HL-60/S4 treated with phorbol 12-myristate 13-acetate at 8.2 ng/mL for 4 days and 3 days (cell line): ENCODE results near the gene CELF4.

Source experiments
- in situ Hi-C: fragments of 300-500 bp; cut with MboI; formaldehyde crosslinking; loops from 2 replicates; pipeline ENCODE4 v1.15.0; 2022; ENCODE audit warnings: low sequenced_read_pairs

The CELF4 gene

DNA sequence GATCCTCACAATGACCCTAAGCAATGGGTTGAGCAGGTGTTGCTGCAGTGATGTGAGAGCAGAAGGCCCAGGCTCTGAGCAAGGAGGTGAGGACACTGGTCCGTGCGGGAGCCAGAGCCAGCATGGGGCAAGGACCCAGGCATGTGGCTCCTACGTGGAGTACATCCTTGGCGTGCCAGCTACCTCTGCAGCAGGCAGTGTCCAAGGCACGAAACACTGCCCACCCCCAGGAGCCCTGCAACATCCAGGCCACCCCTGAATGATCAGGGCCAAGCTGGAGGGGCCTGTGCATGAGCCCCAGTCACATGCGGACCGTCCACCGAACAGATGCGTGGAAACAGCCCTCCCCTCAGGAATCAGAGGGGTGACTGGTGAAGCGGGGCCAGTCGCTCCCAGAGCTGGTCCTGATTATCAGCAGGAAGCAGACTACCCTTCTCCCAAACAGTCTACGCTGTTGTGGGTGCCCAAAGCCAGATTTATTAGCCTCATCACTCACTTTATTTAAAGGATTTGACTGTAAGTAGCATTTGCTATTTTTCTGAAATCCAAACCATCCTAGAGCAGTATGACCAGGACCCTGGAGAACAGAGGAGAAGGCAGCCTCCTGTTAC lies 16.8 kb downstream of the CELF4 start:
- in situ Hi-C loops: no loop called here

DNA sequence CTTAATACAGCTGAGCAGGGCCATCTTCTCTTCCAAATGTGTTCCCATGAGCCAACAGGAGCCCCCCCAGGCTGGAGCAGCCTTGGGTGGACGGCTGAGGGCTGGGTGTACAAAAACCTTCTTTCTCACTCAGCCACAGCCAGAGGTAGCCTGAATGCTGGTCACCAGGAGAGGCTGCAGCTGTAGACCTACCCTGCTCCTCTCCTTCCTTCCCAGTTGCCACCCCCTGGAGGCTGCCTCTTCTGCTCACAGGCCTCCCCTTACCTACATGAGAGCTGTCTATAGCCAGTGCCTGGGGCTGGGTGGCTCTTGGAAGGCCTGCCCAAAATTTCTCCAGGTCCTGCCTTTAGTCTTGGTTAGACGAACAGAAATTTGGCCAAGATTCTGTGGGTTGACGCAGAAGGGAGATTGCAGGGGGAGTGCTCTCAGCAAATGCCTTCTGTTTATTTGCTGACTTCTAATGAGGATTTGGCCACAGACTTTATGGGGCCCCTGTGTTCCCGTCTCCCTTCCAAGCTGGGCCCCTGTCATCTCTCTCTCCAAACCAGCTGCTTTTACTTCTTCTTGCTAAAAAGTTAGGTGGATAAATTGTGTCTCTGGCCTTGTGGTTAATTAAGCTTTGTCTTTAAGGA lies 18.3 kb downstream of the CELF4 start:
- in situ Hi-C loops: no loop called here

DNA sequence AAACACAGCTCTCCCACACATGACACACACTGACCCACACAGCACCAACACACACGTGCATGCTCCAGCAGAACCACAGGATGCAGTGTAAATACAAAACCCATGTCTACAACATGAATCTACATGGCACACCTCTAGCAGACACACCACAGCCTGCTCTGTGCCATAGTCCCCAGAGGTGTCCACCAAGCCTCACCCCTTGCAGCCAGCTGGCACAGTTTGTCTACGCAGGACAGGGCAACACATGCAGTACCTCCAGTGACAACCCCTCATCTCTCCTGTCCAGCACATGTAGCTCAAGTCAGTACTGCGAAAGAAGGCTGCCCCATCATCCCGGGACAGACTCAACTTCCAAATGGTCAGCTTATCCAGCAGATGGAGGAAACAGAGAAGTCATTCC lies 18.9 kb downstream of the CELF4 start:
- in situ Hi-C loops: no loop called here

DNA sequence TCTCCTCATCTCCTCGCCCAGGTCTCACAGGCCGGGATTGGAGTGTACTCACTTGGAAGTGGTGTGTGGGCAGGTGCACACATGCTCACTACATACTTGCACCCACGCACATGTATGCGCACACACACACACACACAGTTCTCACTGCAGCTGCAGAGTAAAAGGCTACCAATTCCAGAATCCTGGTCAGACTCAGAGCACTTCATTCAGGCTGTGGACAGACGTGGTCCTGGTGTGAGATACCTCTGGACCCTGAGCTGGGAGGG lies 19.4 kb downstream of the CELF4 start:
- in situ Hi-C loops: no loop called here

DNA sequence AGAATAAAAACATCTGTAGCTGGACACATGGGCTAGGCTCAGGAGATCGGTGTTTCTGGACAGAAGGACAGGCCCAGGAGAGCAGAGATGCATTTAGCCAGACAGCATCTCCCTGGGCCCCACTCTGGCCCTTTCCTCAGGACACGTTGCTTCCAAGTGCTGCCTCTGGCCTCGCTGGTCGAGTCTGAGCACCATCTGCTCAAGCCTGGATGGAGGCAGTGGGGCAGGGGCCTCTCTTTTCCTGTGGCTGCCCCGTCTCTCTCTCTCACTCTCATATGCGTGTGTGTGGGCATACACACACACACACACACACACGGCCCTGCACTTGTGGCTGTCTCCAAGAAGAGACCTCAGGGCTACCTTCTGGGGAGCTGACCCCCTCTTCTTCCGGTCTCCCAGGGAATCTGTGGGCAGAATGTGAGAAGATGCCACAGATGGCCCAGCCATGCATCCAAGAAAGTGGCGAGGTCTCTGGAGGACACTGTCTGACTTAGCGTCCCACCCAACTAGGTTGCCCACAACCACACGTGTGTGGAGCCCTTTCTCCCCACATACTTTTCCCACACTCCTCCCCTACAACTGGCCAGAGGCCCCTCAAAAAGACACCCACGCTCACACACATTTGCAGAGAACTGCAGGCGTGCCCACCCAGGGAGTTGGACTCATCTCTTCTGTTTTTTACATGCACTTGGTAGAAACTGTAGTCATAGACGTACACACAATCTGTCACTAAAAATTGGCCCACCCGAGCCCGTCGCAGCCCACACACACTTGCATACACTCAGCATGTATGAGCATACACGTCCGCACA lies 19.9 kb downstream of the CELF4 start:
- in situ Hi-C loops: no loop called here

DNA sequence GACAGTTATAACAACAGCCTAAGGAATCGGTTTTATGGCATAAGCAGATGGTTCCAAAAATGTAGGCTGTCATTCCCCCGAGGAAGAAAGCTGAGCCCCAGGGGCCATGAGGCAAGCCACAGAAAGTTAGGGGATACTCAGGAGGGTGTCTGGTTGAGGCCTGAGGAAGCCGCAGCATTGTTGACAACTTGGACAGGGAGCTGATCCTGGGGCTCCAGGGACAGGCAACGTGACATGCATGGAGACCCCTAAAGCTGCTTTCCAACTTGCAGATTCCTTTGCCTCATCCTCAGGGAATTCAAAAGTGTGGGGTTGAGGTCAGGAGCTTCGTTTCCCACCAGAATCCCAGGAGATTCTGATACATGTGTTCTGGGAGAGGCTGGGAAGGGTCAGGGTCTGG lies 20.9 kb downstream of the CELF4 start:
- in situ Hi-C loops: no loop called here

DNA sequence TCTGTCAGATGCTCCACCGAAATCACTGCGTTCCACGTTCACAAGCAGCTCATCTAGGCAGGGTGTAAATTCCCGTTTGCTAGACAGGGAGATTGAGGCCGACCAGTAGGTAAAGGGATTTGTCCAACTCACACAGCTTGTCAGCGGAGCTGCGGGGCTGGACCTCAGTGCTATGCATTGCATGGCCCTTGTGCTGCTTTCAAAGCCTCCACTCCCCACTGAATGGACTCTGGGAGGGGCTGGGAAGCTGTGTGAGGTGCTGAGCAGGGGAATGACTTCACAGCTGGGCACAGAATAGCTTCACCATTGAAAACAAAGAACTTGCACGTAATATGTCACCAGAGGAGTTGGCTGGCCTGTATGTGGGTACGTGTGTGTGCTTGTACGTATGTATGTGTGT lies 21.4 kb downstream of the CELF4 start:
- in situ Hi-C loops: no loop called here

DNA sequence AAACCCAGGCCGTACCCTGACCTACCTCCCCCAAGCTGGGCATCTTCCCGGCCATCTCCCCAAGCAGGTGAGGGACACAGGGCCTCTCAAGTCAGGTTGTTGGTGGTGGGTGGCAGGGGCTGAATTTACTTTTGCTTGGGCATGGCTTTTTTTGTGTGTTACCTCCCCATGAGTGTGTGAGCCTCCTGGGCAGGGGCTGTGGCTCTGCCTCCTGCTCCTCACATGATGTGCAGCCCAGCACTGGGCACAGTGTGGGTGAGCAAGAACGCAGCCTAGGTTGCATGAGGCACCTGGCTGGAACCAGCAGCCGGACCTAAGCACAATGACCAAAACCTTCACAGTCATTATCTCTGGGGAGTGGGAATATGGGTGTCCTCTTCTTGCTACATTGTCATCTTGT lies 22.3 kb downstream of the CELF4 start:
- in situ Hi-C loops: no loop called here

DNA sequence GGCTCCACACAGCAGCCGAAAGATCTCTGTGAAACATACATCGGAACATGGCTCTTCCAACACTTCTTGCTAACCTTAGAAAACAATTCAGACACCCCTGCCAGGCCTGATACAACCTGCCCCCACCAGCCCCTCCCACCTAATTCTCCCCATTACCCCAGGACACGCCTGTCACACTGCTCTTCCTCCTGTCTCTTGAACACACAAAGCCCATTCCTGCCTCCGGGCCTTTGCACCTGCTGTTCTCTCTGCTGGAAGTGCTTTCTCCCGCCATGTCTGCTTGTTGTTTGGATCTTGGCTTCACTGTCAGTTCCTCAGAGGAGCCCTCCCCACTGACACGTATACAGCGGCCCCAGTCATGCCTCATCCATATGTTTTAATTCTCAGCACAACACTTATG lies 24.1 kb downstream of the CELF4 start:
- in situ Hi-C loops: no loop called here

DNA sequence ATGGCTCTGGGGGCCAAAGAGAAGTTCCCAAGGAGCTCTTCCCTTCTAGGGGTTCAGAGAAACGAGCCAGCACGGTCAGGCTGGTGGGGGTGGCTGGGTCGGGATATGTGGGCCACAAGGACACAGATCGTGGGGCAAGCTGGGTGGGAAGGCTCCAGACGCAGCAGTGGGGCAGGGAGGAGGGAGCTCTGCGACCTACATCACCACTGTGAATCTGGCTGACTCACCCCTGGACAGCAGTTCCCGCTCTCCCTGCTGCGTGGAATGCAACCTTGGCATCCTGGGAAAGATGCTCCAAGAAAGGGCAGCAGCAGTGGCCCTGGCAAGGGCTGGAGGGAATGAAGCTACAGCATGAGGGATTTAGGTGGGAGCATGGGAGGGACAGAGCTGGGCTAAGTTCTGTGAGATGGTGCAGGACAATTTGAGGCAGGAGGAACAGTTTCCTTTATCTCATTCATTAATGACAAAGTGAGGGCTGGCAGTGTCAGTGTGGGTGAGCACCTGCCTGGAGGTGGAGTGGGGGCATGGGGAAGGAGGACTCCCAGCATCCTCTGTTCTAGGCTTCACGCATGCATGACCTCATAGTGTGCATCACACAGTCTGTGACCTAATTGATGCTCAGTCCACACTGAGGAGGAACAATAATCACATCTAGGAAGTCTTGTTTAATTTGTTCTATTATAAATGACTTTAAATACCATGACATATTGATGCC lies 25.0 kb downstream of the CELF4 start:
- in situ Hi-C loops: no loop called here

DNA sequence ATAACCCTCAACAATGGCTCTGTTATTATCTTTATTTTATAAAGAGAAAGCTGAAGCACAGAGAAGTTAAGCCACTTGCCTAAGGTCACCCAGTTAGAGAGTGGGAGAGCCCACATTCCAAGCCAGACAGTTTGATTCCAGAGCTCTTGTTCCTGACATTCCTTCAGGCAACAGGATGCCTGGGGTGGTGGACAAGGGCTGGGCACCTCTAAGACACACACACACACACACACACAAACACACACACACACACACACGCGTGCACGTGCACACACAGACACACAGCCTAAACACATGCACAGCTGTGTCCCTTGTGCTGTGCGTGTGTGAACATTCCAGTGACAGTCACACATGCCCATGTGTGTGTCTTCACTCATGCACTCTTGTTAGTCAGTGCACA lies 26.4 kb downstream of the CELF4 start:
- in situ Hi-C loops: no loop called here

DNA sequence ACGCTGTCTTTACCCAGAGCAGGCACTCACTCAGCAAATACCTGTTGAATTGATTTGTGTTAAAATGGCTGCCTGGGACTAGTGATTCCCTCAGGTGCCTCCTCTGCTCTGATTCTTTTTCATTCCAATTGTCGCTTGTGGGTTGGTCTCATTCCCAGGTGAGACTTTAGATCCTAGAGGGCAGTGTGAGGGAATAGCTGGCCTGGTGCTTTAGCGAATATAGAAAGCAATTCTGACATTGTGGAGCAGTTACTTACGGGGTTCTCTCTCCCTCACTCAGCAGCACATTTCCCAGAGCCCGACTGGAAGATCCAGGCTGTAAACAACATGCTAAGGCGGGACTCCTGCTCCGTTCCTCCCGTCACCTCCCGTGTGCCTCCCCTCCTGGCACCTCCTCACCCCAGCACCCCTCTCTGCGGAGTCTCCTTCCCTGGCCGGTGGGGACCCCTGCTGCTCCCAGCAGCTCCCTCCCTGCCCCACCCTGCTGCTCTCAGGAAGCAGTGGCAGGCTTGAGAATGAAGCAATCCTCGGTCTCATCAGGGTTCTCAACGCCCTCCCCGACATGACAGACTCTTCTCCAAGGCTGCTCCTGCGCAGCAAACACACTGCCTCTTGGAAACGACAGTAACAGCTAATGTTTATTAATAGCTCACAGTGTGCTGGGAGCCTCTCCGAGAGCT lies 26.9 kb downstream of the CELF4 start:
- in situ Hi-C loops: no loop called here

DNA sequence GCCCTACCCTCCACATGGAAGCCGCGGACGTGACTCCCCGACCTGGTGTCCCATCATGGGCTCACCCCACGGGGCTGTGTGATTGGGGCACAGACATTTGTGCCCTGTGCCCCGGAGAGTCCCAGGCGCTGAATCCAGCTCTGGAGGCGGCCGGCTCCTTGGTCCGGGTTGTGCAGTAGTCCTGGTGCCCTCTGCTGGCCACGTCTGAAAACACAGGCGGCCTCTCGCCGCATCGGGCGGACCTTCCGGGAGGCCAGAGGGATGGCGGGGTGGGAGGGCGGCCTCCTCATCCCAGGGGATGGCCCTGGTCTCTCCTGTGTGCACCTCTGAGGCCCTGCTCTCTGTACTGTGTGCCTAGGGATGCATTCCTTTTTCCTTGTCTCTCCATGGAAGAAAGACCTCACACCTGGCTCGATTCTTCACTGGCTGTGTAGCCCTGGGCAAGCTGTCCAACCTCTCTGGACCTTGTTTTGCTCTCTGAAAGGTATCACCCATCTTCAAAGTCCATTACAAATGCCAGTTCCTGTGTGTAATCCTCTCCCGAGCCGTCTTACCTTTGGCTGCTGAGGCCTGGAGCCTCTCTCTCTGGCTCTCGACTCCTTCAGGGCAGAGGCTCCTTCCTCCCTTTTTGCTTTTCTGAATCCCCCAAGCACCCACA lies 27.6 kb downstream of the CELF4 start:
- in situ Hi-C loops: no loop called here

DNA sequence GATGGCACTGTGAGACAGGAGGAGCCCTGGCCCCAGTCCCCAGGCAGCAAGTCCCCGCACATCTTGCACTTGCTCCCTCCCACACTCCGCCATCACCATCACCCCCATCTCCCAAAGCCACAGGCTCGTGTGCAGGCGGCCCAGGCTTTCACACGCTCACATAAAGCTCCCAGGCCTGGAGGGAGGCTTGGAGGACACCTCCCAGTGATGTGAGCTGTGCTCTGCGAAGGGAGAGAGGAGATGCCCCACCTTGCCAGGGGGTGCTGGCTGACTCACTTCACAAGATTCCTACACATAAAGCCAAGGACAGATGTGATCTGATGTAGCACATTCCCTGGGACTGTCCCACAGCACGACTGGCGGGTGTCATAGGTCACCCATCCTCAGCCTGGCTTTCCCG lies 28.9 kb downstream of the CELF4 start:
- in situ Hi-C loops: no loop called here

DNA sequence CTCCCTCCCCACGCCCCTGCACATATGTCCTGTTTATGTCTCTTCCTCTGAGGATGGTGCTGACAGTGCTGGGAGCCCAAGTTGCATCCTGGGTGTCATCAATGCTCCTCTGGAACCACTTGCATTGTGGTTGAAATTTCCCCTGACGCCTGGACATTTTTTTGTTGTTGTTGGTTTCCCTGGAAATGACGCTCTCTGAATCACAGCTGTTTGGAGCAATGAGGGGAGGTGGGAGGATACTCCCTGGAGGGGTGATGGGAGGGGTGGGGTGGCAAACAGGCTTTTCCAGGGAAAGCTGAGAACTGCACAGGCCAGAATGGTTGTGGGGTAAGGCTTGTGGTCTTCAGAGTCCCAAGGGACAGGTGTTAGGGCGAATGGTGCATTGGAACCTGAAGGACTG lies 29.6 kb downstream of the CELF4 start:
- in situ Hi-C loops: no loop called here

DNA sequence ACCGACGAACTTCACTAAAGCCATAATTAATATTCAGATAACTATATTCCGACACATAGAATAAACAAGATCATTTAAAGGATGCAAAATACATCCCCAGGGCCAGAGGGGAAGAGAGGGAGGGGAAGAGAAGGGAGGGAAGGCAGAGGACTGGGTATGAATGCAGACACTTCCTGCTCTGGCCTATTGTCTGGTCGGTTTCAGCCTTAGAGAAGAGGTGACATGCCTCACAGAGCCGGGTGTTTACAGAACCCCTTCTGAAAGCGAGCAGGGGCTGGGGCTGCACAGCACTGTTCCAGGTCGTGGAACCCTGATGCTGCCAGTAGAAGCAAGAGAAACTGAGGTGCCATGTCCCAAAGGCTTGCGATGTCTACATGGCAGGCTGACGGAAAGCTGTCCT lies 31.0 kb downstream of the CELF4 start:
- in situ Hi-C loops: no loop called here

DNA sequence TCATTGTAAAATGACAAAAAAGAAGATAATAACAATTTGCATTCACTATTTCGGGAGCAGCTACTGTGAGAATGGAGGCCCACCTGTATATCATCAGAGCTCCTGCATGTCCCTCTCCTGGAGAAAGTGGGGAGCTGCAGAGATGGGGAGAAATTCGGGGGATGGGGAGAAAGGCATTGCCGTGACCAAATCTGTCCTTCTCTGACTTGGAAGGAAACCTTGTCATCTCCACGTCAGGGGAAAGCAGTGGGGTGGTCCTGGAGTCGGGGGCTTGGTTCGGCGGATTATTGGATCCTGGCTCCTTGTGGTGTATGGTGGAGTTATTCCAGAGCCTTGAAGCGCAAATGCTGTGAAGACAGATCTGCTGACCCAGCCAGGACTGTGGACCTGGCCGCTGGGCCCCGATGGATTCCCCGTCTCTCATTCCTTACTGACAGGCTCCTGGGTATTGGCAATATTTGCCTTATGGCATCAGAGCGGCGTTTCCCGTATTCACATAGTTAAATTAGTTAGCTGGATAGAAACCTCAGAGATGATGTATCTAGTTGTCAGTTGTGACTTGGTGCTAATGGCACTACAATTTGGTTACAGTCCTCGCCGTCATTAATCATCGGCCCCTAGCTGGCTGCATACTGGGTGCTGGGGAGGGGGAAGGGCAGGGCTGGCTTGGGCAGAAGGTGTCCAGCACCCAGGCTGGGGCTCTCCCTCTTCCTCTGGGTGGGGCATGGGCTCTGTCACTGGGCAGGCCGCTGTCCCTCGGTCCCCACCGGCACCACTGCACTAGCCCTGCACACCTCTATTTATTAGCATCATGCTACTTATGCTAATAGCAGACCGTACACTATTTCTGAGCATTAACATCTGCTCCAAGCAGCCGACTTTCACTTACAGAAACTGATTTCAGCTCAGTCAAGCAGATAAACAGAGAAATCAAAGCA lies 31.7 kb downstream of the CELF4 start:
- in situ Hi-C loops: no loop called here

DNA sequence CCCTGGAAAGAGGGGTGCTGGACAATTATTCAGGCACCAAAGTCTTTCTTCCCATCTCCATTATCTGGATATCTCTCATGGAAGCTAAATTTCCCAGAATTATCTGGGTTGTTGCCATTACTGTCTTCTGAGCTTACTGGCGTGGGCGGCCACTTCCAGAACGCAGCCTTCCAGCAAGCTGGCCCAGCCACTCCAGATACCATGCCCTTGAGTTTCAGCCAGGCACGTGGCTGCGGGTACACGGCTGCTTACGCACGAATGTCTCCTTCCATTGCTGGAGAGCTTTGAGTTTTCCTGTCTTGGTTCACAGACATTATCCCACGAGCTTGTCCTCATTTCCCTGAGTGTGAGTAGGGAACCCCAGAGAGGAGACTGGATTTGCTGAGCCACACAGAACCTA lies 32.7 kb downstream of the CELF4 start:
- in situ Hi-C loops: no loop called here

DNA sequence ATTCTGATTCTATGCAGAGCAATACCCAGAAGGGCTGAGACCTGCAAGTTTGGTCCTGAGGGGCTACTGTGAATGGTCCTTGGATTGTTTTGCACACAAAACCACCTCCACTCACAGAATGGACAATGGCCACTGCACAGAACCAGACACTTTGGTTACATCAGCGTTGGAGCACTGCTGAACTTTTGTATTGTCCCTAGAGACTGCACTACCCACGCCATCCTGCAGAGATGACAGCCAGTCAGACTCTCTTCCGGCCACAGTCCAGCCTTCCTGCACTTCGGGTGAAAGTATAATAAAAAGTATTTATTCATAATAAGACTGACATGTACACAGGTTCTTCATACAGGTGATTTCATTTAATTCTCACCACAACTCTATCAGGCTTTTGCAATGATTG lies 35.7 kb downstream of the CELF4 start:
- in situ Hi-C loops: no loop called here

DNA sequence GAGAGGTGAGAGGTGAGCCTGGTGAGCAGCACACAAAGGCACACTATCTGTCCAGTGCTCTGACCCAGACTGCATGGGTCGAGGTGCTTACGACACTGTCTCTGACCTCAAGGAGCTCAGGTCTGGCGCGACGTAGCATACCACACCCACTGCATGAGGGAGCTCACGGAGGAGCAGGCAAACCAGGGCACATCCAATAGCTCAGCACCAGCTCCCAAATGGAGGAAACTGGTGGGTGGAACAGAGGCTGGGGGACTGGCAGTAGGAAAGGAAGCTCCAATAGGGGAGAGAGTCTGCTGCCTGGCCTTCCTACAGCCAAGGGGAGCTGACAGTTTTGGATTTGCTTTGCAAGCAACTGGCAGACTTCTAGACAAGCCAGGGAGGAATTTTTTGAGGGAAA lies 36.3 kb downstream of the CELF4 start:
- in situ Hi-C loops: no loop called here
